ENCODE data around the gene LY6G5B.

LY6G5B gene

GRCh38 chr6:31715022-31715958, 45.5 kb downstream of the LY6G5B start, which contains the start of gene LY6G6D:
TSS of gene LY6G6D (plus strand) at chr6:31715348. CDS start at chr6:31715356, 8 bp downstream.
- no peak for DNase-seq (ENCODE audit: low spot score)

GRCh38 chr6:31717499-31718222, 47.9 kb downstream of the LY6G5B start:
- DNase-seq (ENCODE audit: low spot score) = no peak

GRCh38 chr6:31718265-31718664, 48.5 kb downstream of the LY6G5B start:
- no peak for DNase-seq (ENCODE audit: low spot score)

DNA sequence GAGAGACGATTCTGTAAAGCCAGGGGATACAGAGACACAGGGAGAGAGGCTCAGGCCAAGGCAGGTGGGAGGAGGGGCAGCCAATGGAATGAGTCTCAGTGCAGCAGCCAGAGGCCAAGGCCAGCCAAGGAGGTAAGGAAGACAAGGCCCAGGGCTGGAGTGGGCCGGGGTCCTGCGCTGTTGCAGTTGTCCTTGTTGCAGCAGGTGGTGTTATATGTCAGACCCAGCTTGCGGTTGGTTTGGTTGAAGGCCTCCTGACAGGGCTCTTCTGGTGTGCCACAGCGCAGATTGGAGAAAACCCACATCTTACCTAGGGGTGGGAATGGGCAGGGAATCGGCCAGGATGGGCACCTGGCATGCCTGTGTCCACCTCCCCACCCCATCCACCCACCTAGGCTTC, 49.2 kb downstream of the LY6G5B start:
- no peak for DNase-seq (ENCODE audit: low spot score)

DNA sequence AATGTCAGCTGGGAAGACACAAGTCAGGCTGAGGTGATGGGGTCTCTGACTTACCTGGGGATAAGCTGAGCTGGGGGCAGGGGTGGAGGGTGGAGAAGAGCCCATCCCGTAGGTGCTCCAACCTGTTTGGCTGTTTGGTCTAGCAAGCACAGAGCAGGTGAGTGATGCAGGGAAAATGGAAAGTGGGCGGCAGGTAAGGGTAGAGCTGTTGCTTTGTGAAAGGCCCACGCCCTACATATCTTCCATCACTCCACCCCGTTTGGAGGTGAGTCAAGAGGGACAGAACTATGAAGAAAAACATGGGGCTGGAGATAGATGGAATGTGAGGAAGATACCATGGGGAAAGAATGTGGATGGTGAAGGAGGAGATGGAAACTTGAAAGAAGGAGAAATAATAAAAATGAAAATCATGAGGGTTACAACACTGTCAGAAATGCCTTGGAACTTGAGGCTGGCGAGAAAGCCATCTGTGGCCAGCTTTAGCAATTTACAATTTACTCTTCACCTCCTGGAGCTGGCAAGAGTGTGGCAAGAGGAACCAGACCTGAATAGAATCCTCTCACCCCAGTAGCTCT, 50.5 kb downstream of the LY6G5B start:
- DNase-seq (ENCODE audit: low spot score) = no peak

GRCh38 chr6:31721351-31722020, 51.7 kb downstream of the LY6G5B start, which contains the start of gene LY6G6C:
TSS of gene LY6G6C (minus strand) at chr6:31721746. CDS start at chr6:31721679, 67 bp downstream.
- DNase-seq (ENCODE audit: low spot score) = no peak

DNA sequence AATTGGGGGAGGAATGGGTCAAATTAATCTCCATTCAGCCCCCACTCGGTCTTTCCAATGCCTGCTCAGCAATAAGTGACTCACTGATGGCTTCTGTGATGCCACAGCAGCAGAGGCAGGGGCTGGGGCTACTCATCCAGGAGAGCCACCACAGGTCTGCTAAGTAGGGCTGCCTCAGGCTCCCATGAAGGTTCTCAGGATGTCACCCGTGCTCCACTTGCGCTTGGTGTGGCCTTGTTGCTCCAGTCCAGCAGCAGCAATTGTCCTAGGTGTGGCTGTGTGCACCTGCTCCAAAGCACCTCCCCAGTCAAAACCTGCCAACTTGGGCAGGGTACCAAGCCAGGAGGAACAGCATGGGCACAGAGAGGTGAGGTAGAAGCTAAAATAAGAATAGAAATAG, 52.4 kb downstream of the LY6G5B start:
- DNase-seq (ENCODE audit: low spot score) = no peak
